H54 (cell line): Measurements from ENCODE around the gene AP4M1.

ENCODE experiments used
- DNase-seq: peaks from one replicate; pipeline ENCODE4 v3.0.0; 2011; ENCODE audit warnings: low spot score, mixed read lengths; ENCODE audit not compliant: insufficient read length
- FAIRE-seq: peaks from 3 replicates; lab custom pipeline; 2011; peaks lifted over from hg19 to GRCh38; lab: Jason Lieb, UNC
- POLR2A ChIP-seq: IDR thresholded peaks from 2 replicates; pipeline ENCODE4 v1.6.1; 2011; ENCODE audit warnings: low read depth, mild to moderate bottlenecking, low read length

The AP4M1 gene

DNA sequence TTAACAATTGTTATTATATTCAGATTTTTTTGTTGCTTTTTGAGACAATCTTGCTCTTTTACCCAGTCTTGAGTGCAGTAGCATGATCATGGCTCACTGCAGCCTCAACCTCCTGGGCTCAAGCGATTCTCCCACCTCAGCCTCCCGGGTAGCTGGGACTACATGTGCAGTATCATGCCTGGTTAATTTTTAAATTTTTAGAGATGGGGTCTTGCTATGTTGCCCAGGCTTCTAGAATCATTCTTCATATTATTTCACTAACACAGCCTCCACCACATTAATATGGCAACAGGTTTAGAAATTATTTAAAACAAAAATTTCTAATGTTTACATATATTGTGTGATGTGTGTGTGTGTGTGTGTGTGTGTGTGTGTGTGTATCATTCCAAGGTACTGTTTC is 45.8 kb downstream of the AP4M1 start:
- FAIRE-seq: no peak
- no peak for TF ChIP-seq POLR2A

DNA sequence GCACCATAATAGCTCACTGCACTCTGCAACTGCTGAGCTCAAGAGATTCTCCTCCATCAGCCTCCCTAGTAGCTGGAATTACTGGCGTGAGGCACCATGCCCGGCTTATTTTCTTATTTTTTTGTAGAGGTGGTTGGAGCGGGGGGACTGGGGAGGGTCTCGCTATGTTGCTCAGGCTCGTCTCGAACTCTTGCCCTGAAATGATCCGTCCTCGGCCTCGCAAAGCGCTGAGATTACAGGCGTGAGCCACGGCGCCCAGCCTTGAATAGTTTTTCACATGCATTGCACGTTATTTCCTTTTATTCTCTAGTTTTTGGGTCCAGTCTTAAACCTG is 46.7 kb downstream of the AP4M1 start:
- no peak for TF ChIP-seq POLR2A
- FAIRE-seq (no peak), DNase-seq (no peak)

More for the DNA sequence above, 45.8 kb downstream of the AP4M1 start:
- no peak for DNase-seq

DNA sequence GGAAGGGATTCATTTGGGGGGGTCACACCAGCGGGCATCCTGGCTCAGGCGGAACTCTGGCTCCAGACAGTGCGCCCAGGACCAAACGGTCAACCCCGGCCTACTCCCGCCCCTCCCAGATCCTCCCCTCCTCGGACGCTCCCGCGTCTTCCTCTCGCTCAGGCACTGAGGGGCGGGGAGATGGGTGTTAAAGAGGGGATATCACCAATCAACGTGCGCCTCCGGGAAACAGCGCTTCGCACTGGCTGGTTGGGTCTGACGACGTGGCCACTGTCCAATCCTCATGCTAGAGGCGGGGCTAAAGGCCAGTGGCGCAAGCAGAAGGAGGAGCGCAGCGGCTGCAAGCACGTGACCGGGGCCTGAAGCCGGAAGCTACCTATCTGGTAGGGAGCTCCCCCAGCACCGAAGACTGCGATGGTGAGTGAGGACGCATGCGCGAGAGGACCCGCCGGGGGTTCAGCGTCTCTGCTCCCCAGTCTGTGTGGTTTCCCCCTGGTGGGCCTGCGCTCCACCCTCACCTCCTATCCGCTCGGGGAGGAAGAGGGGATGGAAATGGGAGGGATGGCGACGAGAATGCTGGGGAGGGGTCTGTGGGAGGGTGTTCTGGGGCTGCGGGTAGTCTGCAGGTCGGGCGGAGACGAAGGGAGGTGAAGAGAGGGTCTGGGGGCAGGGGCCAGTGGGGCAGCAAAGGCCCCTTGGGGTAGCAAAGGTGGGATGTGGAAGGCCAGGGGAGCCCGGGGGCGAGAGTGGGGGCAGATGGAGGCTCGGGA is 47.3 kb downstream of the AP4M1 start, which contains the start of gene LAMTOR4:
TSS of gene LAMTOR4 (plus strand) at position 360 of the 770 bp plus-strand sequence. CDS start at position 415, 55 bp downstream.
- TF ChIP-seq POLR2A: peak; percentile 82
- FAIRE-seq: peak; percentile 94

DNA sequence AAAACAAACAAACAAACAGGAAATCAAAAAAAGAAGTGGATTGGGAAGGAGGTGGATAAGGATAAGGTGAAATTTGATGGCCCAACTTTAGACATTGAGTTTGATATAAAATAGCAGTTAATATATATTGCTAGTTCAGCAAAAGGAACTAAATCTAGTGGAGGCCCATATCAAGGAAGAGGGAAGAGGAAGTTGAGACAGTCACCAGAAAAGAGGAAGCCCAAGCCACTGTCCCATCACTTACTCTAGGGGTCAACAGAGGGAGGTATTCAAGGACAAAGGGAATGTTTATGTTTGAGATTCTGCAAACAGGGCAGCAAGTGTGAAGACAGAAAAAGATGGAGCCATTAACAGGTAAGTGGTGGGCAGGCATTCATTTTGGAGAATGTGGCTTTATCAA is 51.0 kb downstream of the AP4M1 start:
- no peak for DNase-seq
- no peak for TF ChIP-seq POLR2A
- FAIRE-seq: no peak

More for the DNA sequence above, 47.3 kb downstream of the AP4M1 start, which contains the start of gene LAMTOR4:
- DNase-seq: peak; percentile 96

DNA sequence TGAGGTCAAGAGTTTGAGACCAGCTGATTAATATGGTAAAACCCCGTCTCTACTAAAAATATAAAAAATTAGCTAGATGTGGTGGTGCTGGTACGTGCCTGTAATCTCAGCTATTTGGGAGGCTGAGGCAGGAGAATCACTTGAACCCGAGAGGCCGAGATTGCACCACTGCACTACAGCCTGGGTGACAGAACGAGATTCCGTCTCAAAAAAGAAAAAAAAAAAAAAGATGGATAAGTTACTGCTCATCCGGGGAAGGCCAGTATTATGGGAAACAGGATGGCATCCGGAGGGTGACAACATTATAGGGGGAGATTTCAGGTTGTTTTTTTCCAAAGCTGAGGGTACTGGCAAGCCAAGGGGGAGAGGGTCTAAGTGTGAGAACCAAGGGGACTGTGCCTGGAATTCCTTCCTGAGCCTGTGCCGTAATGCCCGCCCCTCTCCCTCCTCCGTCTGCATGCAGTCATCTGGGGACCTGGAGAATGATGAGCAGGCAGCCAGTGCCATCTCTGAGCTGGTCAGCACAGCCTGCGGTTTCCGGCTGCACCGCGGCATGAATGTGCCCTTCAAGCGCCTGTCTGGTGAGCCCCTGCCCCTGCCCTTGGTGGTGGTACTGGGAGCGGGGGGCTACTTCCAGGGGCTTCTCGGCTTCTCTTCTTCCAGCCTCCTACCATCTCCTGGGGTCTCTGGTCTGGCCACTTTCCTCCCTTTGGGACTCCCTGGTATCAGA is 51.7 kb downstream of the AP4M1 start:
- TF ChIP-seq POLR2A: no peak
- no peak for DNase-seq
- no peak for FAIRE-seq

DNA sequence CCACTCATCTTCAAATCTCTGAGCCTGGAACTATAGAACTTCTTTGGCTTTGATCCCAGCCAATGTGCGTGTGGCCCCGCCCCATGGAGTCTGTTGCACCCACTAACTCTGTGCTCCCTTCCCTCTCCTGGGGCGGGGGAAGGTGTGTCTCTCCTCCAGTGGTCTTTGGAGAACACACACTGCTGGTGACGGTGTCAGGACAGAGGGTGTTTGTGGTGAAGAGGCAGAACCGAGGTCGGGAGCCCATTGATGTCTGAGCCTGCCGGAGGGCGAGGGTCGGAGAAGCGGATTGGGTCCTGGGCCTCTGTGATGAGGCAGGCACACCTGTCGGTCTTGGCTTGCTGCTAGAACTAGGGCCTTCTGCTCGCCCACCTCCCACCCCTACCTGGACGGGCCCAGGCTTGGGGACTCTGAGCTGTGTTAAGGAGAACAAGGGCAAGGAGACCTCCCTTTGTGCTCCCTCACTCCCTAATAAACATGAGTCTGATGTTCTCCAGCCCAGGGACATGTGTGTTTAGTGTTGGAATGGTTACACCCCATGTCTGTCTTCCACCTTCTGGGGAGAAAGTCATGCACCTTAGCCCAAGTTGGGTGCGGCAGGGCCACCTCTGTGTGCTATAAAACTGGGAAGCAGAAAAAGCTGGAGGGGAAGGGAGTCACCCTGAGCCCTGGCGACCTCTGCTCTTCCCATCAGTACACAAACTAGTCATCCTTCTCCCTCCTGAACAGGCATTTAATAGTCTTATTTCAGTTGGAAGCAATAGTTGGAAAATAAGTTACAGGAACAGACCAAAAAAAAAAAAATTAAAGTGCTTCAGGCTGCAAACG is 52.5 kb downstream of the AP4M1 start:
- no peak for TF ChIP-seq POLR2A
- FAIRE-seq: no peak
- DNase-seq: no peak

DNA sequence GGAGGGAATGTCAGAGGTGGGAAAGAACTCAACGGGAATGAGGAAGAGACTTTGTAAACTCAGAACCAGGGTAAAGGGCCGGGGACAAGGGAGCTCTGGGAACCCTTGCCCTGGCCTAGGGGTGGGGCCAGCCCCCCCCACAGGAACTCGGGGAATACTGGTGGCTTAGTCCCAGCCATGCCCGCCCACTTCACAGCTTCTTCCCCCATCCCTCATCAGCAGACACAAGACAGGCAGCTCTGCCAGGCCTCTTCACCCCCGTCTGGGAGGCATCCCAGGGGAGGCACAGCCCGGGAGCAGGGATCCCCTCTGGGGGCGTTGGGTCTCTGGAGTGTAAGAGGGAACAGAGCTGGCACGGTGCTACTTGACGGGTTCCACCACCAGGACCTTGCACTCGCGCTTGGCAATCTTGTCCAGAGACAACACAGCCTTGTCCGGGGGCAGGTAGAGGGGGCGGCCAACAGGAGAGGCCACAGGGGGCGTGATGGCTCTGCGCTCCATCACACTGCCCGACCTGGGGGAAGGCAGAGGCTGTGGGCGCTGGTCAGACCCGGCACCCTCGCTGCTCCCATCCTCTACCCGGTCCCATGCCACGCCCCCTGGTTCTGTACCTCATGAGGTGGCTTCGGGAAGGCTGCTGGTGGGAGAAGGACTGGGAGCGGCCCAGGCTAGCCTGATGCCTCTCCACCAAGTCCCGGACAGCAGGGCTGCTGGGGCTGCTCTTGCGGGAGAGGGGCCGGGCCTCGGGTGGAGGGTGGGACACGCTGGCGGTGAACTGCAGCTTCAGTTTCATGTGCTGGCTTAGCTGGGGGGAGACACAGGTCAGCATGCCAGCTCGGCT is 53.4 kb downstream of the AP4M1 start:
- no peak for TF ChIP-seq POLR2A
- no peak for FAIRE-seq
- no peak for DNase-seq

DNA sequence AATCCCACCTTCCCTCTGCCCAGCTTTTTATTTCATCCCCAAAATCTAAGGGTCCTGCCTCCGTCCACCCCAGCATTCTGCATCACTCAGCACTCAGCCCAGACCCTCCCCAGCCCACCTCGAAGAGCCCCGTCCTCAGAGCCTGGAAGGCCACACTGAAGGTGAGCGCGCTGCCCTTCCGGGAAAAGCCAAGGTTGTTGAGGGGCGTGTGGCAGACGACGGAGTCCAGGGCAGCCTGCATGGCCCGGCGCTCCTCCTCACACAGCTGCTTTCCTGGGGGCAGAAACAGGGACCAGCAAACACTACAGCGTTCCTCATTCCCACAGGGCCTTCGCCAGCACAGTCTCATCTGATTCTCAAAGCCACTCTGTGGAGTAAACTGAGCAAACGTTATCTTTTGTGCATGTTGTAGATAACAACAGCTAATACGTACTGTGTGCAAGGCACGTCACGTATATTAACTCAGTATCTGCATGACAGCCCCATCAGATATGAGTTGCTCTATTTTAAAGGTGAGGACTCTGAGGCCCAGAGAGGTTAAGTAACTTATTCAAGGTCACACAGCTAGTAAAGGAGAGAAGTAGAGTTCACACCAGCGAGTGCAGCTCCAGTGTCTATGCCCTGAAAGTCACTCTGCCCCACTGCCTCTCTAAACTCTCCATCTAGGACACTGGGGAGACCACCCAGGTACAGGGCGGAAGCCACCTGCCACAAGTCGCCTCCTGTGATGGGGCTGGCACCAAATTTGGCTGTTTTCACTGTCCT is 54.3 kb downstream of the AP4M1 start:
- no peak for TF ChIP-seq POLR2A
- no peak for DNase-seq
- FAIRE-seq: no peak

DNA sequence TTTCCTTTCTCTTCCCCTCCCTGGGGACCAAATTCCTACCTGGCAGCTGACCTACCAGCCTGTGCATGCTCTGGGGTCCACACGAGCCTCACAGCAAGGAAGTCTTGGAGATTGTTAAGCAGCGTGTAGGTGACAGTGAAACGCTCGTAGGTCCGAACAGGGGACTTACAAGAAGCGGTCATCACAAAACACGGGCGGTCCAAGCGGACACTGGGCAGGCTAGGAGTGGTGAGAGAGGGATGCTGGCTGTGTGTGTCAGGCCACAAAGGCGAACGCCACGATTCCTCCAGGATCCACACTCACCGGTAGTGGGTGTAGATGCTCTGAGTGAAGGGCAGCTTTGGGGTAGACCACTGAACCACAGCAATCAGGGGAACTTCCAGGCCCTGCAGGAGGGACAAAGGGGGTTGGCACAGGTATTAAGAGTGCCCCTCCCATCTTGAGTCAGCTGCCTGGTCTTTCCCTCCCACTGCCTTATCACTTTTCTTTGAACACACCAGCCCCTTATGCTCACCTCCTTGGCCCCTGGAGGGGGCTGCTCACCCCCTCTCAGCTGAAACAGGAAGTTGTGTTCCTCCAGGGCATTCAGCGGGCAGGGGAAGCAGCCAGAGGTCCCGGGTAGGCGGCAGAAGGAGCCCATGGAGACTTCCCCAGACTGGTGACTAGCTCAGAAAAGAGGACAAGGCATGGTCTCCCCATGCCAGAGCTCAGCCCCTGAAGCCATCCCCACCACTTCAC is 55.1 kb downstream of the AP4M1 start:
- DNase-seq (no peak), FAIRE-seq (no peak)
- no peak for TF ChIP-seq POLR2A

DNA sequence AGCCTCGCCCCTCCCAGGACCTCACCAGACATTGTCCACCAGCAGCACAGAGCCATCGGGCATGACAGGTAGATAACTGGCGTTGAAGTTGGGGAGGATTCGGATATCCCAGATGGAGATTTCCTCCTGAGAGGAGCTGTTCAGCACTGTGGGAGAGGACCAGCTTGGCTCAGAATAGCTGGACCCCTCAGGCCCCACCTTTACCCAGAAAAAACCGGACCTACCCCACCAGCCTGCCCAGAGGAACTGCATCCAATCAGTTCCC is 55.6 kb downstream of the AP4M1 start:
- DNase-seq (no peak), FAIRE-seq (no peak)
- TF ChIP-seq POLR2A: no peak

DNA sequence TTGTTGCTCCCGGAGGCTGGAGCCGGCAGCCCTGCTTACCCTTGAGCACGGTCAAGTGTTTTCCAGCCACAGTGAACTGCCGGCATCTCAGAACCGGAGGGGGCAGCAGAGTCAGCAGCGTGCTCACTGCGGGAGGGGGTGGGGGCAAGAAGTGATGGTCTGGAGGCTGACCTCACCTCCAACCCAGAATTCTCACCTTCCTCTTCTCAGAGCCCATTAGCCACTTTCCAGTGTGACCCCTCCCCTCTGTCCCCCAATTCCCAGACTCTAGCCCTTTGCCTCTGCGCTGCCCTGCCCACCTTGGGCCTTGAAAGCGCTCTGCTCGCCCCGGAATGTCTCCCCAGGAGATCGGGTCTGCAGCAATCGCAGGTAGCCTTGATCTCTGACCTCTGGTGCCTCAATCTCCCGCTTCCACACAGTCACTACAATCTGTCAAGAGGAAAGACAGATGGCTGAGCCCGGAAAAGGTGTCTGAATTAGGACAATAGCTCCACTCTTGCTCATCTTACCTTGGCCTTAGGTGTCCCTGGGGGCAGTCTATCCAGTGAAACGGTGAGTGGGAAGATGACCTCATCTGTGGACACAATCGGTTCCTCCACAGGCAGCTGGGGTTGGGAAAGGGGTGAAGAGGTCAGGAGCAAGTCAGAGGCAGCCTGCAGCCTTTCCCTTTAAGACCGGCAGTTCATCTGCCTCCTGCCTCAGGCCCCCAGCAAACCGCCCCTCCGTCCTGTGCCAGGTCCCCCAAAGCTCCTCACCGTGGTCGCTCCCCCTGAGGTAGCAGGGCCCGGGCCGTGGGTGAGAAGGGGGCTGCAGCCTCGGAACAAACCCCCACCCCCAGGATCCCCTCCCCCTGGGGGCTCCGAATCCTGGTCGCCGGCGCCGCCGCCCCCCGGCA is 56.1 kb downstream of the AP4M1 start:
- DNase-seq (peak; percentile 80), FAIRE-seq (no peak)
- no peak for TF ChIP-seq POLR2A
